H1 (cell line): ENCODE results near the gene METTL1. TPM values are rescaled to one million over a fixed set of nuclear protein-coding genes. Genes with fewer than 3 reads are reported as not detected.
A peak's percentile ranks its signal among the peaks of the same experiment; 100 is the strongest.

Source experiments
- CTCF ChIA-PET: fragments of 300-600 bp; sonication (Branson Sonifier 250); formaldehyde crosslinking; loops from one replicate; lab custom pipeline; 2021; ENCODE audit not compliant: partially characterized antibody; lab: Charles Lee
- POLR2A ChIA-PET: fragments of 300-600 bp; sonication (Branson Sonifier 250); formaldehyde crosslinking; loops from one replicate; lab custom pipeline; 2021; ENCODE audit warnings: inconsistent platforms; ENCODE audit not compliant: partially characterized antibody; lab: Charles Lee
- DNase-seq, 2 experiments: peaks; one replicate each; pipeline versions ENCODE4 v3.0.0 to v3.0.0-alpha.2; 2010 to 2022; ENCODE audit warnings: low spot score in 2 of 2, low read depth in 1 of 2, mixed read lengths in 1 of 2
- FAIRE-seq: peaks from 2 replicates; lab custom pipeline; 2011; peaks lifted over from hg19 to GRCh38; lab: Jason Lieb, UNC
- H2AFZ ChIP-seq: 2 replicates; pipeline ENCODE4 v1.8.1; 2012; ENCODE audit warnings: low read length, inconsistent platforms
- H2AK5ac ChIP-seq: 2 replicates; pipeline ENCODE4 v1.6.1; 2013; ENCODE audit warnings: low read depth, low read length
- H2BK120ac ChIP-seq: replicated peaks from 2 replicates; pipeline ENCODE3; 2013; ENCODE audit warnings: low read depth, low read length, inconsistent platforms
- H2BK12ac ChIP-seq: 2 replicates; pipeline ENCODE4 v1.6.1; 2013; ENCODE audit warnings: low read depth, low read length
- H2BK15ac ChIP-seq: 2 replicates; pipeline ENCODE4 v1.6.1; 2013; ENCODE audit warnings: low read length
- H2BK20ac ChIP-seq: 2 replicates; pipeline ENCODE4 v1.6.1; 2013; ENCODE audit warnings: low read length
- H2BK5ac ChIP-seq: 2 replicates; pipeline ENCODE4 v1.6.1; 2013; ENCODE audit warnings: low read depth, low read length
- H3K14ac ChIP-seq: 2 replicates; pipeline ENCODE4 v1.6.1; 2013; ENCODE audit warnings: inconsistent platforms; ENCODE audit not compliant: insufficient read length
- H3K18ac ChIP-seq: 2 replicates; pipeline ENCODE4 v1.6.1; 2013; ENCODE audit warnings: low read length; ENCODE audit errors: extremely low read depth
- H3K23ac ChIP-seq: 2 replicates; pipeline ENCODE4 v1.6.1; 2013; ENCODE audit warnings: inconsistent platforms; ENCODE audit not compliant: insufficient read length
- H3K23me2 ChIP-seq: 2 replicates; pipeline ENCODE4 v1.6.1; 2013; ENCODE audit warnings: low read depth, low read length
- H3K27ac ChIP-seq: 2 replicates; pipeline ENCODE4 v1.6.1; 2011; ENCODE audit warnings: low read depth, low read length, inconsistent platforms
- H3K27me3 ChIP-seq, 4 experiments: replicated peaks in 1 of 4; 1 replicate in 1 of 4; 2 replicates in 3 of 4; pipeline versions ENCODE4 v1.6.1 to v1.8.1; 2011 to 2013; ENCODE audit warnings: low read length in 3 of 4, mild to moderate bottlenecking in 3 of 4, inconsistent platforms in 2 of 4, mixed read lengths in 2 of 4, moderate library complexity in 1 of 4; ENCODE audit not compliant: control insufficient read depth in 3 of 4, insufficient read depth in 3 of 4; ENCODE audit errors: extremely low read depth in 1 of 4
- H3K36me3 ChIP-seq, 4 experiments: 2 replicates each; pipeline versions ENCODE4 v1.6.1 to v1.8.1; 2011 to 2013; ENCODE audit warnings: mild to moderate bottlenecking in 4 of 4, low read length in 3 of 4, moderate library complexity in 2 of 4, control low read depth in 1 of 4, inconsistent platforms in 1 of 4; ENCODE audit not compliant: insufficient read depth in 4 of 4, control insufficient read depth in 2 of 4
- H3K4ac ChIP-seq: replicated peaks from 2 replicates; pipeline ENCODE3; 2013; ENCODE audit warnings: low read length, low read depth, mixed read lengths, inconsistent platforms; ENCODE audit not compliant: insufficient read length
- H3K4me1 ChIP-seq, 4 experiments: replicated peaks in 1 of 4; 1 replicate in 1 of 4; 2 replicates in 3 of 4; pipeline versions ENCODE4 v1.6.1 to v1.8.1; 2011 to 2013; ENCODE audit warnings: low read length in 3 of 4, inconsistent platforms in 2 of 4, mixed read lengths in 1 of 4; ENCODE audit not compliant: insufficient read depth in 4 of 4, control insufficient read depth in 3 of 4
- H3K4me2 ChIP-seq, 2 experiments: 2 replicates each; pipeline versions ENCODE4 v1.6.1 to v1.8.1; 2011 to 2013; ENCODE audit warnings: low read depth in 2 of 2, low read length in 2 of 2, control low read depth in 1 of 2, inconsistent platforms in 1 of 2, mild to moderate bottlenecking in 1 of 2; ENCODE audit not compliant: insufficient read depth in 1 of 2
- H3K4me3 ChIP-seq, 4 experiments: fragments of 200-600, 300-600 bp in 1 of 4; sonication (generic), shearing (Covaris generic), sonication (Bioruptor Twin) in 1 of 4; 2 replicates each; pipeline versions ENCODE4 v1.5.1 to v1.8.1; 2011 to 2016; ENCODE audit warnings: low read length in 4 of 4, low read depth in 3 of 4, control low read depth in 2 of 4, inconsistent platforms in 2 of 4, mild to moderate bottlenecking in 2 of 4, mixed read lengths in 1 of 4, moderate library complexity in 1 of 4; ENCODE audit not compliant: insufficient read depth in 2 of 4; ENCODE audit errors: extremely low read depth in 1 of 4
- H3K56ac ChIP-seq: replicated peaks from 2 replicates; pipeline ENCODE3; 2013; ENCODE audit warnings: low read depth, mild to moderate bottlenecking, mixed read lengths, low read length, inconsistent platforms; ENCODE audit not compliant: insufficient read length
- H3K79me1 ChIP-seq: 2 replicates; pipeline ENCODE4 v1.6.1; 2013; ENCODE audit warnings: low read depth, low read length, control low read depth
- H3K79me2 ChIP-seq, 2 experiments: 2 replicates each; pipeline versions ENCODE4 v1.6.1 to v1.8.1; 2012 to 2013; ENCODE audit warnings: low read length in 2 of 2, mild to moderate bottlenecking in 2 of 2, inconsistent platforms in 1 of 2; ENCODE audit not compliant: insufficient read depth in 2 of 2, control insufficient read depth in 1 of 2
- H3K9ac ChIP-seq, 4 experiments: replicated peaks in 1 of 4; 1 replicate in 1 of 4; 2 replicates in 3 of 4; pipeline versions ENCODE4 v1.6.1 to v1.8.1; 2011 to 2013; ENCODE audit warnings: low read depth in 3 of 4, low read length in 3 of 4, control low read depth in 2 of 4, mild to moderate bottlenecking in 2 of 4, moderate library complexity in 2 of 4, inconsistent platforms in 1 of 4; ENCODE audit errors: extremely low read depth in 1 of 4
- H3K9me3 ChIP-seq, 2 experiments: 2 replicates each; pipeline versions ENCODE4 v1.6.1 to v1.8.1; 2012 to 2013; ENCODE audit warnings: mild to moderate bottlenecking in 2 of 2, moderate library complexity in 2 of 2, control low read depth in 1 of 2, inconsistent platforms in 1 of 2, low read depth in 1 of 2, low read length in 1 of 2, mixed read lengths in 1 of 2; ENCODE audit not compliant: insufficient read depth in 2 of 2
- H4K20me1 ChIP-seq, 2 experiments: replicated peaks in 1 of 2; 2 replicates each; pipeline versions ENCODE3 to v1.8.1; 2011 to 2013; ENCODE audit warnings: inconsistent platforms in 2 of 2, low read length in 2 of 2, mild to moderate bottlenecking in 1 of 2; ENCODE audit not compliant: insufficient read depth in 2 of 2, control insufficient read depth in 1 of 2
- H4K5ac ChIP-seq: 2 replicates; pipeline ENCODE4 v1.6.1; 2013; ENCODE audit warnings: low read length, low read depth, mixed read lengths, inconsistent platforms; ENCODE audit not compliant: insufficient read length
- H4K8ac ChIP-seq: 2 replicates; pipeline ENCODE4 v1.8.0; 2013; ENCODE audit warnings: mild to moderate bottlenecking, moderate library complexity, low read length, inconsistent platforms; ENCODE audit not compliant: insufficient read depth; ENCODE audit errors: extremely low read depth
- H4K91ac ChIP-seq: replicated peaks from 2 replicates; pipeline ENCODE3; 2013; ENCODE audit warnings: low read length, mixed read lengths, inconsistent platforms; ENCODE audit not compliant: insufficient read length
- CBX8 ChIP-seq: fragments of 300-800, 300-1000 bp; sonication (generic); IDR thresholded peaks from 2 replicates; pipeline ENCODE4 v1.7.1; 2016; ENCODE audit warnings: low read depth, low read length, borderline replicate concordance
- CEBPB ChIP-seq: IDR thresholded peaks from 2 replicates; pipeline ENCODE4 v1.6.1; 2012; ENCODE audit warnings: low read depth, low read length
- EZH2 ChIP-seq: fragments of 200-600 bp; sonication (generic); IDR thresholded peaks from 2 replicates; pipeline ENCODE4 v1.7.1; 2012; ENCODE audit warnings: low read depth, mild to moderate bottlenecking, moderate library complexity, low read length, inconsistent platforms; ENCODE audit not compliant: severe bottlenecking
- POLR2A ChIP-seq, 2 experiments: IDR thresholded peaks; 1 replicate in 1 of 2; 2 replicates in 1 of 2; pipeline ENCODE4 v1.6.1; 2011; ENCODE audit warnings: low read depth in 2 of 2, low read length in 2 of 2, mild to moderate bottlenecking in 2 of 2; ENCODE audit errors: control extremely low read depth in 1 of 2
- POLR2AphosphoS5 ChIP-seq: IDR thresholded peaks from 2 replicates; pipeline ENCODE4 v1.6.1; 2011; ENCODE audit warnings: low read depth, low read length
- RNF2 ChIP-seq: fragments of 200-900, 300-1000 bp; sonication (generic); IDR thresholded peaks from 2 replicates; pipeline ENCODE4 v1.7.1; 2016; ENCODE audit warnings: borderline replicate concordance, low read depth, mild to moderate bottlenecking, antibody characterized with exemption, low read length; ENCODE audit not compliant: poor library complexity, severe bottlenecking; ENCODE audit errors: missing control alignments
- SAP30 ChIP-seq: fragments of 300-600 bp; sonication (generic); IDR thresholded peaks from 2 replicates; pipeline ENCODE4 v1.7.1; 2012; ENCODE audit warnings: low read length, moderate library complexity, mild to moderate bottlenecking, inconsistent platforms; ENCODE audit not compliant: insufficient read depth, insufficient replicate concordance
- SP1 ChIP-seq: IDR thresholded peaks from 2 replicates; pipeline ENCODE4 v1.6.1; 2011; ENCODE audit warnings: low read depth, low read length
- TBP ChIP-seq: IDR thresholded peaks from 2 replicates; pipeline ENCODE4 v1.6.1; 2011; ENCODE audit warnings: low read depth, low read length, improper control_type of control experiment
- WGBS, 2 experiments: shearing (Covaris generic) in 1 of 2; methylation state at CpG; one replicate each; pipeline versions ENCODE4 v1.1.6 to v1.1.7; 2013 to 2015; ENCODE audit warnings: low lambda C conversion rate in 2 of 2, mixed read lengths in 2 of 2, inconsistent platforms in 1 of 2, low coverage in 1 of 2, missing lambda C conversion rate in 1 of 2; ENCODE audit not compliant: insufficient replicate concordance in 2 of 2, insufficient coverage in 1 of 2, insufficient read length in 1 of 2; ENCODE audit errors: extremely low coverage in 1 of 2, missing lambda C conversion rate in 1 of 2; 5-methylcytosine and 5-hydroxymethylcytosine counted together
- polyA plus RNA-seq, 7 experiments: library from polyadenylated mRNA; depleted of rRNA in 3 of 7; stranded (reverse) in 5 of 7; unstranded in 2 of 7; fragments of >200 nt in 5 of 7; fragments of 200-250 nt in 2 of 7; gene quantifications; 1 replicate in 5 of 7; 2 replicates in 1 of 7; 4 replicates in 1 of 7; pipeline versions ENCODE4 v1.2.1 to v1.2.3, GENCODE V29; 2011 to 2013; ENCODE audit warnings: missing spikeins in 2 of 7, mixed read lengths in 2 of 7
- total RNA-seq: library from RNA; stranded (reverse); fragmentation: NEBNext Ultra II Directional; extraction: Animal tissue kit (Norgen Biotek cat#: 25700); gene quantifications from 2 replicates; pipeline ENCODE4 v1.2.1, GENCODE V29; 2021

METTL1 gene
- total and polyA plus RNA-seq, 2 of the 8 experiments (the other 6 are each of a cell fraction or from before 2014, with no cell fraction given), result 40.5 to 46.0 TPM

GRCh38 chr12:57766464-57767304 is 5.2 kb downstream of the METTL1 start, which contains the start of gene CYP27B1:
Gene CYP27B1, minus strand, starts transcription at chr12:57767078. Its CDS starts 37 bp downstream, at chr12:57767041.
- ChIA-PET CTCF (interaction anchor here (0.6 to 3.9 kb wide), 18 partner anchors 7 to 1702 kb away, joined by 3 to 40 read pairs (median 4); partner anchors contain the start of genes AGAP2 and TSFM), POLR2A (interaction anchor here (0.6 to 5.3 kb wide), 18 partner anchors 10 to 78 kb away, joined by 3 to 35 read pairs (median 4); partner anchors contain the start of genes CDK4, TSFM and TSPAN31)
- Histone ChIP-seq H3K27ac (no peak within 1 kb of the TSS), H3K23ac (no peak within 1 kb of the TSS), H2BK120ac (no peak within 1 kb of the TSS), H3K9me3 (no peaks in the 10 kb centered on the region), H2BK12ac (0 out of 2 replicates have a peak within 1 kb of the TSS, but pooled peaks have one; percentile 50), H3K9ac (no peak within 1 kb of the TSS), H3K36me3 (peaks cover 11 to 17% (median 14%) of the 10 kb centered on the region in 4 experiments; a peak in 7 of 8 replicates), H4K20me1 (peaks cover 0 to 4% of the 10 kb centered on the region in 2 experiments), H2AFZ (no peak within 1 kb of the TSS), H3K14ac (no peak within 1 kb of the TSS), H3K4me2 (peak within 1 kb of the TSS; percentile 87 to 96), H4K91ac (no peak within 1 kb of the TSS), H2BK20ac (0 out of 2 replicates have a peak within 1 kb of the TSS, but pooled peaks have one; percentile 61), H3K4me3 (peak within 1 kb of the TSS; percentile 39 to 66 (median 64)), H3K23me2 (peaks cover 25% of the 10 kb centered on the region), H3K27me3 (peaks cover 22 to 39% (median 37%) of the 10 kb centered on the region in 4 experiments), H2BK5ac (0 out of 2 replicates have a peak within 1 kb of the TSS, but pooled peaks have one; percentile 24), H2AK5ac (no peak within 1 kb of the TSS), H3K79me1 (no peaks in the 10 kb centered on the region; the same call in 1 of the 2 replicates), H3K56ac (no peak within 1 kb of the TSS), H3K18ac (peak within 1 kb of the TSS; percentile 19), H4K5ac (no peak within 1 kb of the TSS), H2BK15ac (no peak within 1 kb of the TSS; the same call in 1 of the 2 replicates), H3K4me1 (peaks cover 13 to 25% (median 20%) of the 10 kb centered on the region in 4 experiments), H4K8ac (peak within 1 kb of the TSS; percentile 31; the same call in 1 of the 2 replicates), H3K79me2 (0 out of 4 replicates have a peak, but pooled peaks cover 0 to 7% of the 10 kb centered on the region in 2 experiments), H3K4ac (no peak within 1 kb of the TSS)
- WGBS, 2 experiments, result 5% methylated on average over 38 of the region's 38 CpGs; no CpG with 5 or more reads in 1 of the 2 experiments
- no peak for FAIRE-seq
- peak; percentile 57 to 72 for DNase-seq
- peak; percentile 62 for TF ChIP-seq EZH2
- TF ChIP-seq POLR2AphosphoS5, result no peak; the same call in 1 of the 2 replicates
- TF ChIP-seq RNF2, result peak; percentile 13
- TF ChIP-seq SAP30, result peak; percentile 17
- peak; percentile 77 for TF ChIP-seq CEBPB
- TF ChIP-seq POLR2A (IDR thresholded peaks at IDR 0.05; ENCODE audit: control extremely low read depth in 1 of 2, low read depth in 2 of 2, low read length in 2 of 2), result peak in 1 of 2 experiments; percentile 45; a peak in 1 of 3 replicates
- 0 out of 2 replicates have a peak, but pooled peaks have one; percentile 17 for TF ChIP-seq TBP
- peak; percentile 30; the same call in 1 of the 2 replicates for TF ChIP-seq SP1
- TF ChIP-seq CBX8, result no peak
